Adrenal gland (tissue), 5 donors: ENCODE measurements around the gene SLC24A4.

Source experiments
- POLR2A ChIP-seq, 2 donors: fragments of 450-650 bp; IDR thresholded peaks; one replicate each; pipeline ENCODE4 v1.6.1; 2017; ENCODE audit warnings: antibody characterized with exemption in 2 of 2, mild to moderate bottlenecking in 2 of 2, moderate library complexity in 1 of 2
- TF ChIP-seq, protein P1 (sequence below), 6 experiments: fragments of 450-650 bp in 4 of 6; fragments of 200-600 bp in 2 of 6; sonication (generic) in 1 of 6; IDR thresholded peaks; 1 replicate in 5 of 6; 2 replicates in 1 of 6; pipeline versions ENCODE4 v1.5.1 to v1.8.0; 2016 to 2021; ENCODE audit warnings: antibody characterized with exemption in 6 of 6, mild to moderate bottlenecking in 2 of 6, moderate library complexity in 1 of 6
- donor health status: DM: no; HTN: no; CAD: no.

DNA sequence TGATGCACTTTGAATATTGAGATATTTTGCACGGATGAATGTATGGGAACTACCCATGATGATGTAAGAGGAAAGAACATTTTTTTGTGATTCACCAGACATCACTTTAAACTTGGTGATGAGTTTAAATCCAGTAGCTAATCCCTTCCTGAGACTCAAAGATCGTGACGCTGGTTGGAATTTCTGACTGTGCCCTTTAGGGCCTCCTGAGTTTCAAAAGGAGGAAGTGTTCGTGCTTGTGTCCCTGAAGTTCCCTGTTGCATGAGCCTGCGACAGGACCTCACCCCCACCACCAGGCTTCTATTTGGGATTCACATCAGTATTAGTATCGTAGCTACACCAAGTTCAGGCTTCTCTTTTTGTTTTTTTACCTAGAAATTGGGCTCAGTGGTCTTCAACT, 172.1 kb downstream of the SLC24A4 start:
- TF ChIP-seq, protein P1, sequence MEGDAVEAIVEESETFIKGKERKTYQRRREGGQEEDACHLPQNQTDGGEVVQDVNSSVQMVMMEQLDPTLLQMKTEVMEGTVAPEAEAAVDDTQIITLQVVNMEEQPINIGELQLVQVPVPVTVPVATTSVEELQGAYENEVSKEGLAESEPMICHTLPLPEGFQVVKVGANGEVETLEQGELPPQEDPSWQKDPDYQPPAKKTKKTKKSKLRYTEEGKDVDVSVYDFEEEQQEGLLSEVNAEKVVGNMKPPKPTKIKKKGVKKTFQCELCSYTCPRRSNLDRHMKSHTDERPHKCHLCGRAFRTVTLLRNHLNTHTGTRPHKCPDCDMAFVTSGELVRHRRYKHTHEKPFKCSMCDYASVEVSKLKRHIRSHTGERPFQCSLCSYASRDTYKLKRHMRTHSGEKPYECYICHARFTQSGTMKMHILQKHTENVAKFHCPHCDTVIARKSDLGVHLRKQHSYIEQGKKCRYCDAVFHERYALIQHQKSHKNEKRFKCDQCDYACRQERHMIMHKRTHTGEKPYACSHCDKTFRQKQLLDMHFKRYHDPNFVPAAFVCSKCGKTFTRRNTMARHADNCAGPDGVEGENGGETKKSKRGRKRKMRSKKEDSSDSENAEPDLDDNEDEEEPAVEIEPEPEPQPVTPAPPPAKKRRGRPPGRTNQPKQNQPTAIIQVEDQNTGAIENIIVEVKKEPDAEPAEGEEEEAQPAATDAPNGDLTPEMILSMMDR (IDR thresholded peaks at IDR 0.05): peak in 1 of 6 experiments; percentile 2
- TF ChIP-seq POLR2A (IDR thresholded peaks at IDR 0.05): no peak
